ENCODE measurements around the gene MACROD2. TPM values are rescaled to one million over a fixed set of nuclear protein-coding genes. Genes with fewer than 3 reads are reported as not detected.

The MACROD2 gene
- total RNA-seq, 4 donors from 2014 or later: 2.9 to 11.3 (median 8.0) TPM

DNA sequence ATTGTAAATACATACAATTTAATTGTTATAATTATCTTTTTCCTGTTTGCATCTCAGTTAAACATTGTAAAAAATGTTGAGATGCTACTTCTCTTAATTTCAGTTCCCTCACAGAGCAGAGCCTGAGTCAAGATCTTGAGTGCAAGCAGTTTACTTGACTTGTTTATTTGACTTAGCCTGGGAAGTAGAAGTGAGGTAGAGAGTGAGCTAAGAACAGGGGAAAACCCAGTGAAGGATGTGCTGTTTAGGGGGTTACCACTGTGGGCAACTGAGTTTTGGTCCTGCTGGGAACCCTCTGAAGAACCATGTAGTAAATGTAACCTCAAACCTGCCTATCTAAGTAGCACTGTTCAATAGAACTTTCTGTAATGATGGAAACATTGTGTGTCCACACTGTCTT, 837.3 kb downstream of the MACROD2 start:
- TF ChIP-seq, protein P1, sequence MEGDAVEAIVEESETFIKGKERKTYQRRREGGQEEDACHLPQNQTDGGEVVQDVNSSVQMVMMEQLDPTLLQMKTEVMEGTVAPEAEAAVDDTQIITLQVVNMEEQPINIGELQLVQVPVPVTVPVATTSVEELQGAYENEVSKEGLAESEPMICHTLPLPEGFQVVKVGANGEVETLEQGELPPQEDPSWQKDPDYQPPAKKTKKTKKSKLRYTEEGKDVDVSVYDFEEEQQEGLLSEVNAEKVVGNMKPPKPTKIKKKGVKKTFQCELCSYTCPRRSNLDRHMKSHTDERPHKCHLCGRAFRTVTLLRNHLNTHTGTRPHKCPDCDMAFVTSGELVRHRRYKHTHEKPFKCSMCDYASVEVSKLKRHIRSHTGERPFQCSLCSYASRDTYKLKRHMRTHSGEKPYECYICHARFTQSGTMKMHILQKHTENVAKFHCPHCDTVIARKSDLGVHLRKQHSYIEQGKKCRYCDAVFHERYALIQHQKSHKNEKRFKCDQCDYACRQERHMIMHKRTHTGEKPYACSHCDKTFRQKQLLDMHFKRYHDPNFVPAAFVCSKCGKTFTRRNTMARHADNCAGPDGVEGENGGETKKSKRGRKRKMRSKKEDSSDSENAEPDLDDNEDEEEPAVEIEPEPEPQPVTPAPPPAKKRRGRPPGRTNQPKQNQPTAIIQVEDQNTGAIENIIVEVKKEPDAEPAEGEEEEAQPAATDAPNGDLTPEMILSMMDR (IDR thresholded peaks at IDR 0.05; ENCODE audit: low read depth): no peak

DNA sequence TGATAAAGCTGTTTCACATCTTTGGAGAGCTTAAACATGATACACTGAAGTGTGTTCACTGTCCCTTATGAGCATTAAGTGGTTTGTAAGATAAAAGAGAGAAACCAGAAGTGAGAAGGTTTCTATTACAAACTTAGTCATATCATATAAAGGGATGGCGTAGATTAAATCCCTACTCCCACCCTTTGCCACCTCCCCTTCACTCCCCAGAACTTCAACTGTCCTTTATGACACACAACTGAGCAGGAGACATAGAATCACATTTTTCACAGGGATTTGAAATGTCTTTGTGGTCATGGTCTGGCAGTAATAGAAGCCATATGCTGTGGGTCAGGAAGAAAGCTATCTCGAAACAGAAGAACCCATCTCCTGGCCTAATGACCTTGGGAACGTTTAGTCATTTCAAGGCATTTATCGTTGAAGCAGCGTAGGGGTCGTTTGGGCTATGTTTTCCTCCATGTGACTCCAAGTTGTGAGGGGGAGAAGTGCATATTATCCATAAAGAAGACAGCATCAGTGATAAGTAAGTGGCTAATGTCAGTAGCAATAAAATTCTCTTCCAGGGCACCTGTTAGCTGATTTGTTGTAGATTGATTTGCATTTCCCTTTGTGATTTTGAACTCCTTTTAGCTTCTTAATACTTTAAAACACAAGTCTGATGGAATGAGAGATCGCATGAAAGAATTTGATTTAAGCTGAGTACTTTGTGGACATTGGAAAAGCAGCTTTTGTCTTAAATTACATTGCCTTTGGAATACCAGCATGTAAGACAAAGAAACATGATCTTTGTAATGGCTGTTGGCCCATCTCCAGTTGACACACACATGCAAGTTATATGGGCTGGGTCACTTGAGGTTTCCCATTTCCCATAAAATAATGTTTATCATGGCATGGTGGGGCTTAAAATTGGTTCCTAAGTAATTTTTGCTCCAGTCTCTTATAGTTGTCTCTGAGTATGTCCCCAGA, 843.6 kb downstream of the MACROD2 start:
- TF ChIP-seq, protein P1 (IDR thresholded peaks at IDR 0.05; ENCODE audit: low read depth): no peak

DNA sequence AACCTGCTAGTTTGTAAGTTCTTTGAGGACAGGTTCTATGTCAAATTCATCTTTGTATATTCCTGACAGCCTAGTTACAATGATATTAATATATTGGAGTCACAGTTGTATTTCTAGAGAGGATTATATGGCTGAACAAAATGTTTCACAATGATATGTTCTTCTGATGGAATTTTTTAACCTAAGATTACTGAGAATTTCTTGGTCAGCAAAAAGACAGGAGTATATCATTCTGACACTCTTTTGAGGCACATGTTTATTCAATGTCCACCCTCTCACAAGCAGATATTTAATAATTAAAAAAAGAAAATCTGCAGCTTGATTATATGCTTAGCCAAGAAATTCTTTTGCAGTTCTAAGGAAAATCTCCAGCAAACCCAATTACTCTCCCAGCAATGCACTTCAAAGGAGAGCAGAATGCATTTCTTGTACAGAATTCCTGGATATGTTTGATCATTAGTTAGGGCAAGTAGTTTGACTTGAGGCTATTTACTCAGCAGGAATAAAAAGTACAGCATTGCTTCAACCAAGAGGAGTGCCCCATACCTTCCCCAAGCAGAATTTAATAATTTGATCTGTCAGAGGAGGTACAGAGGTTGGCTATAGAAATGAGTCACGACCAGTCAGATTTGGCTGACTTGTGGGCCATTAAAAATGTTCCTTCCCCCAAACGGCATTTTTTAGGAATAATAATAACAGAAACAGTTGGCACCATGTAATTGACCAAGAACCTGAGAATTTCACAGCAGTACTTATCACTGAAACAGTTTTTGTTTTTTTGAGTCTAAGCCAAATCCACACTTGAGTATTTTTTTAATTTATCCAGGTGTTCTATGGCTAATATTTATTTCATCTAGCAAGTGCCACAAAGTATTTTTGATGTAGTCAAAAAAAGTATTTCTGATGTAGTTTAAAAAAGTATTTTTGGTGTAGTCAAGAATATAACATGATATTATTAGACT, 850.2 kb downstream of the MACROD2 start:
- TF ChIP-seq, protein P1 (IDR thresholded peaks at IDR 0.05; ENCODE audit: low read depth): no peak

DNA sequence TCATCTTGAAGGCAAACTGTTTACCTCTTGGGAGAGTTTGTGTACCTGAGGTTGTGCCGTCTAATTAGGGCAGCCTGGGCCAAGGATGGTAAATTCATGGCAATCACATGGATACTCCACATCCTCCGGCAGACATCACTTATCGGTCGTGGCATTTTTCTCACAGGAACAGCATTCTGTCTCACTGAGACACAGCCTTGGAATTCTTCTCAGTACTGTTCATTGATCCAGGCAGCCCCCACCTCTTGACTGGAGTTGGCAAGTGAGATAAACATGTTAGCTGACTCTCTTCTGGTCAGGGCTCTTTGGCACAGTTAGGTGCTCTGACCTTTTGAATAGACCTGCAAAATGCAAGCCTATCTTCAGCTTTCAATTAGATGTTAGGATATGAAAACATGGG, 853.5 kb downstream of the MACROD2 start:
- TF ChIP-seq, protein P1 (IDR thresholded peaks at IDR 0.05; ENCODE audit: low read depth): no peak

DNA sequence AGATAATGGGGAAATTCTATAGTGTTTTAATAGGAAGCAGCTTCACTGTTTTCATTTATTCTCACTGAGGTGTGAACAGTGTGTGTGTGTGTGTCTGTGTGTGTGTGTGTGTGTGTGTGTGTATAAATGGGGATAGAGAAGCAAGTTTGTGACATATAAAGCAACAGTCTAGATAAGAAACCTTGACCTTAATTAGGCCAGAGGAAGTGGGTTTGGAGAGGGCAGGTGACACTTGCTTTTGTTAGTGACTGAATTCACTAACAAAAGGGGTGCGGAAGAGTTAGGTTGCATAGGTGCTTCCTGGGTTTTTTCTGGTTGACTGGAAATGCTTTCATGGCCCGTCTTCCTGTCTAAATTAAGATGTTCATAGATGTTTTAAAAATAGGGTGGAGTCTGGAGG, 857.8 kb downstream of the MACROD2 start:
- TF ChIP-seq, protein P1 (IDR thresholded peaks at IDR 0.05; ENCODE audit: low read depth): no peak

DNA sequence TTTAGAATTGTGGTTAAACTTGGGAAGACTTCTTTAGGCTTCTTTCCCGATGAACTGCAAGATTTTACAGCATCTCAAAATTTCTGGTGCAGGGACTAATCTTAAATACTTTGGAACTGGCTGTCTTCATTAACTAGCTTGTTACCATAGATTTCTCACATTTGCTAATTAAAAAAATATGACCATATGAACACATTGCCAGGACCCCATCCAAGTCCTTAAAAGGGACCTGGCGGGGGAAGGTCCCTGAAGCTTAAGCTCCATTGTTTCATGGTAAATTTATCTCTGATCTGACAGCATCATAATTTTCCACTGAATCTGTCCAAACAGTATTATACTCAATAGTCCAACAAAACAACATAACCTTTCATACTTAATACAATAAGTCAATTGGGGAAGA, 859.9 kb downstream of the MACROD2 start:
- TF ChIP-seq, protein P1 (IDR thresholded peaks at IDR 0.05; ENCODE audit: low read depth): no peak

DNA sequence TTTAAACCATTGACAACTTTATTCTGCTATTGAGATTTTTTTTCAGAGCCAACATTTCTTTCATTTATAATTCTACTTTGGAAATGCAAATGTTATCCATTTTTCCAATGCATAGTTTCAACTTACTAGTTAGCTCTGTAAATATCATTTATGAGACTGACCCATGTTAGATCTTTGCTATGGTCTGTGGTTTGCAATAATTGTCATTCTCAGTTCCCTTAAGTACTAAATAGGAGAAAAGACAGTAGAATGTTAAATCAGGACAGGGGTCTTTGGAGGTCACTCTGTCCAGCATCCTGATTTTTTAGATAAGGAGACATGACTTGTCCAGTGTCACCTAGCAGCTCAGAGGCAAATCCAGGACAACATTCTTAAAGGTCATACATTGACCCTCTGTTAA, 864.3 kb downstream of the MACROD2 start:
- TF ChIP-seq, protein P1 (IDR thresholded peaks at IDR 0.05; ENCODE audit: low read depth): no peak

Measured in subcutaneous adipose tissue (tissue), 4 donors.